ENCODE data around the gene PHF10. TPM values are rescaled to one million over a fixed set of nuclear protein-coding genes. Genes with fewer than 3 reads are reported as not detected.
"Not testable (repeated sequence)": the region's sequence is repeated elsewhere in the genome, so short reads cannot be mapped to it uniquely, and the experiment has no call there.

PHF10 gene
- 34.1 and 36.8 TPM in 2 replicates for polyA plus RNA-seq (2013)

- Histone ChIP-seq H3K18ac (ENCODE audit: low read length) (peak within 1 kb of the TSS; percentile 95), H4K8ac (ENCODE audit: low read depth, low read length) (peak within 1 kb of the TSS; percentile 99), H2BK5ac (ENCODE audit: low read depth, low read length, poor library complexity) (peak within 1 kb of the TSS; percentile 97), H4K12ac (ENCODE audit: low read depth, low read length) (peak within 1 kb of the TSS; percentile 99), H3K9ac (ENCODE audit: low read length) (peak within 1 kb of the TSS; percentile 45), H3K4me2 (ENCODE audit: low read length) (peak within 1 kb of the TSS; percentile 92), H2AFZ (ENCODE audit: insufficient read depth, low read length, poor library complexity) (peak within 1 kb of the TSS; percentile 100), H2AK5ac (ENCODE audit: low read length) (peak within 1 kb of the TSS; percentile 28), H4K91ac (ENCODE audit: low read depth, low read length) (peak within 1 kb of the TSS; percentile 98), H3K27ac (ENCODE audit: low read depth, low read length) (peak within 1 kb of the TSS; percentile 94), H3K79me2 (ENCODE audit: control insufficient read depth, insufficient read depth, low read length, poor library complexity) (peaks cover 9% of the 10 kb centered on the region), H3K4me3 (ENCODE audit: low read depth, low read length) (peak within 1 kb of the TSS; percentile 94), H2BK120ac (ENCODE audit: insufficient read depth, low read length, poor library complexity) (peak within 1 kb of the TSS; percentile 99), H3K79me1 (ENCODE audit: low read length) (peaks cover 11% of the 10 kb centered on the region), H3K27me3 (ENCODE audit: insufficient read depth, low read length) (no peaks in the 10 kb centered on the region), H2BK12ac (ENCODE audit: low read length) (peak within 1 kb of the TSS; percentile 10), H3K36me3 (ENCODE audit: control insufficient read depth in 1 of 2, insufficient read depth in 2 of 2, low read length in 2 of 2) (no peaks in the 10 kb centered on the region), H3K9me3 (ENCODE audit: insufficient read depth, low read depth, low read length) (no peaks in the 10 kb centered on the region), H3K14ac (ENCODE audit: low read length) (peak within 1 kb of the TSS; percentile 100), H3K4ac (ENCODE audit: low read depth, low read length) (peak within 1 kb of the TSS; percentile 90), H3K23ac (ENCODE audit: low read length) (no peak within 1 kb of the TSS), H3K4me1 (ENCODE audit: control insufficient read depth in 1 of 2, insufficient read depth in 2 of 2, low read length in 2 of 2) (peaks cover 0 to 5% of the 10 kb centered on the region in 2 experiments)
- peak; percentile 7 to 41 for DNase-seq
- no CpG with 5 or more reads among the region's 89 CpGs for WGBS (ENCODE audit: extremely low coverage, insufficient coverage, insufficient read length)
Observed at GRCh38 chr6:169724494-169725124, at the start of gene PHF10. Gene PHF10, minus strand, starts transcription at chr6:169724500. Its CDS starts 569 bp downstream, at chr6:169723931.

DNA sequence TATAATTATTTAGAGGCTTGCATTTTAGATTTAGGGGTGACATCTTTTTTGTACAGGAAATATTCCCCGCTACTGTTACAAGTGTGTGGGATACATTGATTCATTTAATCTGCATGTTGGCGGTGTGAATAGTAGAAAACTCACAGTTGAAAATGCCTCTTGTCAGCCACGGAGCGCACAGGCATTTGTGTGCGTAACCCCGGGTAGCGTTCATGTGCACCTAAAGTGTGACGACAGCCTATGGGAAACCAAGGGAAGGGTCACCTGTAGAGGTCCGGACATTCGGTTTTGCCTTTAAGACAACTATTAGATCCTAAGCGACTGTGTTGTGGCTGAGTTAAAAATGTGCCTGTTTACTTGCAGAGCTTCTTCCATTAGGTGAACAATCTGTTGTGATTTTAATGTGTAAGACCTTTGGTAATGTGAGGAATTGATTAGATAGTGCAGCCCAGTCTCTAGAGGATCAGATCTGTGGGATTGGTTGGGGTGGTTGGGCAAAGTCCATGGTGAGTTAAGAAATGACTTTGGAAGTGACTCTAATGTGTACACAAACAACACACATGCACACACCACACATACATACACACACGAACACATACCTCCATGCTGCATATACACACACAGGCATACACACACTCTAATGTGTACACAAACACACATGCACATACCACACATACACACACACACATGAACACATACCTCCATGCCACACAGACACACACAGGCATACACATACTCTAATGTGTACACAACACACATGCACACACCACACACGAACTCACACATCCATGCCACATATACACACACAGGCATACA lies 42.8 kb upstream of the PHF10 start:
- H2BK12ac ChIP-seq (ENCODE audit: low read length) = no peak overlapping the region
- peaks cover 2% of the 10 kb centered on the region for H3K9me3 ChIP-seq (ENCODE audit: insufficient read depth, low read depth, low read length)
- no peak overlapping the region for H3K27ac ChIP-seq (ENCODE audit: low read depth, low read length)
- H2BK120ac ChIP-seq (ENCODE audit: insufficient read depth, low read length, poor library complexity) = no peak overlapping the region
- H4K91ac ChIP-seq (ENCODE audit: low read depth, low read length) = no peak overlapping the region
- no peaks in the 10 kb centered on the region for H3K79me1 ChIP-seq (ENCODE audit: low read length)
- no peaks in the 10 kb centered on the region for H3K79me2 ChIP-seq (ENCODE audit: control insufficient read depth, insufficient read depth, low read length, poor library complexity)
- no peak overlapping the region for H4K12ac ChIP-seq (ENCODE audit: low read depth, low read length)
- H4K8ac ChIP-seq (ENCODE audit: low read depth, low read length) = no peak overlapping the region
- peaks cover 21 to 36% of the 10 kb centered on the region in 2 experiments for H3K36me3 ChIP-seq (ENCODE audit: control insufficient read depth in 1 of 2, insufficient read depth in 2 of 2, low read length in 2 of 2)
- H3K4me1 ChIP-seq (ENCODE audit: control insufficient read depth in 1 of 2, insufficient read depth in 2 of 2, low read length in 2 of 2) = no peaks in the 10 kb centered on the region
- no peak overlapping the region for H3K4me2 ChIP-seq (ENCODE audit: low read length)
- no peak overlapping the region for H2BK5ac ChIP-seq (ENCODE audit: low read depth, low read length, poor library complexity)
- H2AFZ ChIP-seq (ENCODE audit: insufficient read depth, low read length, poor library complexity) = no peak overlapping the region
- H3K27me3 ChIP-seq (ENCODE audit: insufficient read depth, low read length) = no peaks in the 10 kb centered on the region
- H3K4ac ChIP-seq (ENCODE audit: low read depth, low read length) = no peak overlapping the region
- H3K23ac ChIP-seq (ENCODE audit: low read length) = peak overlapping the region; percentile 91
- WGBS (ENCODE audit: extremely low coverage, insufficient coverage, insufficient read length) = no CpG with 5 or more reads among the region's 13 CpGs
- H3K9ac ChIP-seq (ENCODE audit: low read length) = peak overlapping the region; percentile 75
- DNase-seq = no peak
- H3K18ac ChIP-seq (ENCODE audit: low read length) = no peak overlapping the region
- H3K14ac ChIP-seq (ENCODE audit: low read length) = no peak overlapping the region
- no peak overlapping the region for H2AK5ac ChIP-seq (ENCODE audit: low read length)
- peak overlapping the region; percentile 36 for H3K4me3 ChIP-seq (ENCODE audit: low read depth, low read length)

DNA sequence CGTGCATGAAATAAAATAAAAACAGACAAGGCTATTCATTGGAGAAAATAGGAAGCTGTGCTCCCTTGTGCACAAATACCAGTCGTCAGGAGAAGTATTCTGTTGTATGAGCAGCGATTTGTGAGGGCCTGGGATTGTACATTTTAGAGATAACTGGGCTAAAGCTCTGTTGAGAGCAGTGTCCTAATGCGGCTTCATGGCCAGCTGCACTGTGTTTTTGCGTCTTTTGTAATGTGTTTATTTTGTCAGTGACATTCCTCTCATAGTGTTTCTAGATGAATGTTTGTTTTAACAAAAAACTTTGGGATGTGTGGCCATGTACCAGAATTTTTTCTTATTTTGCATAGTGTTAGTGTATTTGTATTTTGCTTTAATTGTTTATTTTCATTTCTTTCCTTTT lies 41.9 kb upstream of the PHF10 start:
- Histone ChIP-seq H2BK5ac (ENCODE audit: low read depth, low read length, poor library complexity) (no peak overlapping the region), H3K4me3 (ENCODE audit: low read depth, low read length) (no peak overlapping the region), H3K18ac (ENCODE audit: low read length) (no peak overlapping the region), H3K36me3 (ENCODE audit: control insufficient read depth in 1 of 2, insufficient read depth in 2 of 2, low read length in 2 of 2) (peaks cover 15 to 29% of the 10 kb centered on the region in 2 experiments), H2AFZ (ENCODE audit: insufficient read depth, low read length, poor library complexity) (no peak overlapping the region), H3K14ac (ENCODE audit: low read length) (no peak overlapping the region), H2BK12ac (ENCODE audit: low read length) (no peak overlapping the region), H3K27me3 (ENCODE audit: insufficient read depth, low read length) (no peaks in the 10 kb centered on the region), H3K9ac (ENCODE audit: low read length) (no peak overlapping the region), H2BK120ac (ENCODE audit: insufficient read depth, low read length, poor library complexity) (no peak overlapping the region), H3K4me1 (ENCODE audit: control insufficient read depth in 1 of 2, insufficient read depth in 2 of 2, low read length in 2 of 2) (no peaks in the 10 kb centered on the region), H3K79me2 (ENCODE audit: control insufficient read depth, insufficient read depth, low read length, poor library complexity) (no peaks in the 10 kb centered on the region), H3K9me3 (ENCODE audit: insufficient read depth, low read depth, low read length) (peaks cover 2% of the 10 kb centered on the region), H3K79me1 (ENCODE audit: low read length) (no peaks in the 10 kb centered on the region), H2AK5ac (ENCODE audit: low read length) (no peak overlapping the region), H3K23ac (ENCODE audit: low read length) (no peak overlapping the region), H4K8ac (ENCODE audit: low read depth, low read length) (no peak overlapping the region), H4K91ac (ENCODE audit: low read depth, low read length) (no peak overlapping the region), H3K4me2 (ENCODE audit: low read length) (no peak overlapping the region), H4K12ac (ENCODE audit: low read depth, low read length) (no peak overlapping the region), H3K4ac (ENCODE audit: low read depth, low read length) (no peak overlapping the region), H3K27ac (ENCODE audit: low read depth, low read length) (no peak overlapping the region)
- WGBS (ENCODE audit: extremely low coverage, insufficient coverage, insufficient read length) = no CpG with 5 or more reads among the region's 5 CpGs
- no peak for DNase-seq

GRCh38 chr6:169765789-169766188 lies 41.5 kb upstream of the PHF10 start:
- H3K9ac ChIP-seq (ENCODE audit: low read length); DNase-seq; H3K4me3 ChIP-seq (ENCODE audit: low read depth, low read length); H3K79me2 ChIP-seq (ENCODE audit: control insufficient read depth, insufficient read depth, low read length, poor library complexity); H3K27ac ChIP-seq (ENCODE audit: low read depth, low read length); H3K27me3 ChIP-seq (ENCODE audit: insufficient read depth, low read length); H4K8ac ChIP-seq (ENCODE audit: low read depth, low read length); H4K91ac ChIP-seq (ENCODE audit: low read depth, low read length); H4K12ac ChIP-seq (ENCODE audit: low read depth, low read length); H3K23ac ChIP-seq (ENCODE audit: low read length); H3K4ac ChIP-seq (ENCODE audit: low read depth, low read length); H3K79me1 ChIP-seq (ENCODE audit: low read length); H2AFZ ChIP-seq (ENCODE audit: insufficient read depth, low read length, poor library complexity); H2BK5ac ChIP-seq (ENCODE audit: low read depth, low read length, poor library complexity); H2AK5ac ChIP-seq (ENCODE audit: low read length); H3K14ac ChIP-seq (ENCODE audit: low read length); H2BK120ac ChIP-seq (ENCODE audit: insufficient read depth, low read length, poor library complexity); H3K4me2 ChIP-seq (ENCODE audit: low read length); H3K9me3 ChIP-seq (ENCODE audit: insufficient read depth, low read depth, low read length); H3K4me1 ChIP-seq (ENCODE audit: control insufficient read depth in 1 of 2, insufficient read depth in 2 of 2, low read length in 2 of 2); H2BK12ac ChIP-seq (ENCODE audit: low read length); H3K18ac ChIP-seq (ENCODE audit: low read length): not testable (repeated sequence)
- WGBS (ENCODE audit: extremely low coverage, insufficient coverage, insufficient read length) = no CpG with 5 or more reads among the region's 10 CpGs
- H3K36me3 ChIP-seq (ENCODE audit: control insufficient read depth in 1 of 2, insufficient read depth in 2 of 2, low read length in 2 of 2) = peaks cover 17 to 29% of the 10 kb centered on the region in 2 experiments

Measured in trophoblast cell (in vitro differentiated cells and primary cell).